ENCODE results near the gene TAOK2. TPM values are rescaled to one million over a fixed set of nuclear protein-coding genes. Genes with fewer than 3 reads are reported as not detected.

The TAOK2 gene
- total RNA-seq, 2 experiments from 2014 or later: 48.9 to 49.8 TPM

GRCh38 chr16:30018731-30019158, 45.1 kb downstream of the TAOK2 start:
- Mint-ChIP-seq H3K27me3 (ENCODE audit: low read depth) (peaks cover 16% of the 10 kb centered on the region), H3K4me3 (no peak overlapping the region), H3K27ac (no peak overlapping the region), H3K36me3 (ENCODE audit: low read depth) (no peaks in the 10 kb centered on the region), H3K4me1 (ENCODE audit: low read depth) (peaks cover 13% of the 10 kb centered on the region), H3K9me3 (ENCODE audit: insufficient read depth) (no peaks in the 10 kb centered on the region)
- ChIA-PET POLR2A (no interaction called here), CTCF (interaction anchor here (1.3 to 5.1 kb wide), 4 partner anchors 13 to 327 kb away, joined by 6 to 21 read pairs (median 7); partner anchors contain the start of gene TLCD3B)
- DNase-seq (no peak), ATAC-seq (no peak)

GRCh38 chr16:30022887-30023286, 49.2 kb downstream of the TAOK2 start, which contains the start of gene C16orf92:
Gene C16orf92 (plus strand): TSS chr16:30023198. CDS start chr16:30023341, 143 bp downstream.
- no peak within 1 kb of the TSS for H3K27ac Mint-ChIP-seq
- CTCF ChIA-PET: interaction anchor here (1.7 kb wide), 1 partner anchor 9 kb away, joined by 12 read pairs; the partner anchor contains the start of gene TLCD3B
- ATAC-seq: no peak

GRCh38 chr16:30023586-30023985, 49.9 kb downstream of the TAOK2 start:
- H3K27me3 Mint-ChIP-seq (ENCODE audit: low read depth): peaks cover 18% of the 10 kb centered on the region
- H3K4me3 Mint-ChIP-seq: no peak overlapping the region
- no peaks in the 10 kb centered on the region for H3K36me3 Mint-ChIP-seq (ENCODE audit: low read depth)
- H3K9me3 Mint-ChIP-seq (ENCODE audit: insufficient read depth): no peaks in the 10 kb centered on the region
- POLR2A ChIA-PET: no interaction called here
- CTCF ChIA-PET: interaction anchor here (1.7 kb wide), 1 partner anchor 8 kb away, joined by 12 read pairs; the partner anchor contains the start of gene TLCD3B
- DNase-seq: no peak
- no peak overlapping the region for H3K27ac Mint-ChIP-seq
- peaks cover 13% of the 10 kb centered on the region for H3K4me1 Mint-ChIP-seq (ENCODE audit: low read depth)
- ATAC-seq: no peak

More at GRCh38 chr16:30022887-30023286, 49.2 kb downstream of the TAOK2 start, which contains the start of gene C16orf92:
- POLR2A ChIA-PET: no interaction called here
- DNase-seq: no peak
- Mint-ChIP-seq H3K4me3 (no peak within 1 kb of the TSS), H3K27me3 (ENCODE audit: low read depth) (peaks cover 15% of the 10 kb centered on the region), H3K36me3 (ENCODE audit: low read depth) (no peaks in the 10 kb centered on the region), H3K4me1 (ENCODE audit: low read depth) (peaks cover 13% of the 10 kb centered on the region), H3K9me3 (ENCODE audit: insufficient read depth) (no peaks in the 10 kb centered on the region)

GRCh38 chr16:30024451-30024850, 50.8 kb downstream of the TAOK2 start:
- H3K4me1 Mint-ChIP-seq (ENCODE audit: low read depth): peaks cover 13% of the 10 kb centered on the region
- CTCF ChIA-PET: no interaction called here
- no peak overlapping the region for H3K27ac Mint-ChIP-seq

GRCh38 chr16:30025156-30025555, 51.5 kb downstream of the TAOK2 start:
- peaks cover 25% of the 10 kb centered on the region for H3K27me3 Mint-ChIP-seq (ENCODE audit: low read depth)
- no peak for ATAC-seq

More at GRCh38 chr16:30024451-30024850, 50.8 kb downstream of the TAOK2 start:
- ATAC-seq: no peak
- Mint-ChIP-seq H3K9me3 (ENCODE audit: insufficient read depth) (no peaks in the 10 kb centered on the region), H3K4me3 (no peak overlapping the region), H3K36me3 (ENCODE audit: low read depth) (no peaks in the 10 kb centered on the region), H3K27me3 (ENCODE audit: low read depth) (peaks cover 19% of the 10 kb centered on the region)
- POLR2A ChIA-PET: no interaction called here
- DNase-seq: no peak

GRCh38 chr16:30025574-30025973, 51.9 kb downstream of the TAOK2 start:
- Mint-ChIP-seq H3K9me3 (ENCODE audit: insufficient read depth) (no peaks in the 10 kb centered on the region), H3K4me3 (no peak overlapping the region), H3K4me1 (ENCODE audit: low read depth) (peaks cover 17% of the 10 kb centered on the region), H3K27ac (no peak overlapping the region), H3K27me3 (ENCODE audit: low read depth) (peaks cover 27% of the 10 kb centered on the region), H3K36me3 (ENCODE audit: low read depth) (no peaks in the 10 kb centered on the region)
- no peak for ATAC-seq
- ChIA-PET POLR2A (no interaction called here), CTCF (no interaction called here)
- no peak for DNase-seq

More at GRCh38 chr16:30025156-30025555, 51.5 kb downstream of the TAOK2 start:
- H3K4me1 Mint-ChIP-seq (ENCODE audit: low read depth): peaks cover 16% of the 10 kb centered on the region
- no peaks in the 10 kb centered on the region for H3K36me3 Mint-ChIP-seq (ENCODE audit: low read depth)
- CTCF ChIA-PET: no interaction called here
- no peak overlapping the region for H3K4me3 Mint-ChIP-seq
- DNase-seq: no peak
- H3K9me3 Mint-ChIP-seq (ENCODE audit: insufficient read depth): no peaks in the 10 kb centered on the region
- POLR2A ChIA-PET: no interaction called here
- no peak overlapping the region for H3K27ac Mint-ChIP-seq

- no peak overlapping the region for H3K27ac Mint-ChIP-seq
- no peak overlapping the region for H3K4me3 Mint-ChIP-seq
- ATAC-seq (no peak), DNase-seq (no peak)
- H3K4me1 Mint-ChIP-seq (ENCODE audit: low read depth): peaks cover 10% of the 10 kb centered on the region
- H3K27me3 Mint-ChIP-seq (ENCODE audit: low read depth): peaks cover 26% of the 10 kb centered on the region
- H3K9me3 Mint-ChIP-seq (ENCODE audit: insufficient read depth): no peaks in the 10 kb centered on the region
- CTCF ChIA-PET: no interaction called here
- POLR2A ChIA-PET: no interaction called here
- H3K36me3 Mint-ChIP-seq (ENCODE audit: low read depth): no peaks in the 10 kb centered on the region
Measured at GRCh38 chr16:30026449-30026848, 52.8 kb downstream of the TAOK2 start.

GRCh38 chr16:30027588-30028437, 54.1 kb downstream of the TAOK2 start:
- ChIA-PET CTCF (no interaction called here), POLR2A (interaction anchor here (1.0 kb wide), 1 partner anchor 179 kb away, joined by 3 read pairs; no protein-coding TSS in a partner anchor)
- DNase-seq: no peak
- Mint-ChIP-seq H3K4me3 (no peak overlapping the region), H3K9me3 (ENCODE audit: insufficient read depth) (no peaks in the 10 kb centered on the region), H3K36me3 (ENCODE audit: low read depth) (no peaks in the 10 kb centered on the region), H3K27ac (no peak overlapping the region), H3K27me3 (ENCODE audit: low read depth) (peaks cover 35% of the 10 kb centered on the region), H3K4me1 (ENCODE audit: low read depth) (peaks cover 11% of the 10 kb centered on the region)
- ATAC-seq: no peak

GRCh38 chr16:30028438-30029076, 54.9 kb downstream of the TAOK2 start:
- peak; percentile 59 for ATAC-seq
- Mint-ChIP-seq H3K27me3 (ENCODE audit: low read depth) (peaks cover 35% of the 10 kb centered on the region), H3K4me1 (ENCODE audit: low read depth) (peaks cover 11% of the 10 kb centered on the region)

GRCh38 chr16:30030011-30030685, 56.5 kb downstream of the TAOK2 start:
- H3K4me3 Mint-ChIP-seq: no peak overlapping the region
- DNase-seq (no peak), ATAC-seq (no peak)
- CTCF ChIA-PET: interaction anchor here (3.4 kb wide), 1 partner anchor 12 kb away, joined by 44 read pairs; no protein-coding TSS in a partner anchor
- peaks cover 12% of the 10 kb centered on the region for H3K4me1 Mint-ChIP-seq (ENCODE audit: low read depth)
- H3K27me3 Mint-ChIP-seq (ENCODE audit: low read depth): peaks cover 39% of the 10 kb centered on the region
- POLR2A ChIA-PET: no interaction called here
- H3K9me3 Mint-ChIP-seq (ENCODE audit: insufficient read depth): no peaks in the 10 kb centered on the region
- no peak overlapping the region for H3K27ac Mint-ChIP-seq
- H3K36me3 Mint-ChIP-seq (ENCODE audit: low read depth): no peaks in the 10 kb centered on the region

More at GRCh38 chr16:30028438-30029076, 54.9 kb downstream of the TAOK2 start:
- DNase-seq: peak; percentile 61
- Mint-ChIP-seq H3K4me3 (no peak overlapping the region), H3K27ac (no peak overlapping the region), H3K9me3 (ENCODE audit: insufficient read depth) (no peaks in the 10 kb centered on the region), H3K36me3 (ENCODE audit: low read depth) (no peaks in the 10 kb centered on the region)
- POLR2A ChIA-PET: interaction anchor here (1.0 kb wide), 1 partner anchor 180 kb away, joined by 3 read pairs; no protein-coding TSS in a partner anchor
- CTCF ChIA-PET: no interaction called here

GRCh38 chr16:30030841-30031413, 57.3 kb downstream of the TAOK2 start, which contains the start of gene TLCD3B:
Gene TLCD3B (minus strand): TSS chr16:30031271. CDS start chr16:30030527, 744 bp downstream.
- CTCF ChIA-PET: interaction anchor here (1.1 to 3.4 kb wide), 14 partner anchors 8 to 331 kb away, joined by 3 to 48 read pairs (median 6); partner anchors contain the start of genes ALDOA and C16orf92
- ATAC-seq: no peak
- no peak within 1 kb of the TSS for H3K4me3 Mint-ChIP-seq

More at GRCh38 chr16:30030841-30031413, 57.3 kb downstream of the TAOK2 start, which contains the start of gene TLCD3B:
- Mint-ChIP-seq H3K36me3 (ENCODE audit: low read depth) (no peaks in the 10 kb centered on the region), H3K4me1 (ENCODE audit: low read depth) (peaks cover 15% of the 10 kb centered on the region), H3K9me3 (ENCODE audit: insufficient read depth) (no peaks in the 10 kb centered on the region), H3K27me3 (ENCODE audit: low read depth) (peaks cover 42% of the 10 kb centered on the region), H3K27ac (no peak within 1 kb of the TSS)
- DNase-seq: no peak
- POLR2A ChIA-PET: no interaction called here

All from activated CD8-positive, alpha-beta T cell treated with anti-CD3 and anti-CD28 coated beads, Interleukin-2, amount 10 ng/mL, durations not matched to agents 7 days and 5 days (primary cell).